Spleen (tissue), 11 donors: ENCODE data around the gene GRID2IP. TPM values are rescaled to one million over a fixed set of nuclear protein-coding genes. Genes with fewer than 3 reads are reported as not detected.
A peak's percentile ranks its signal among the peaks of the same experiment; 100 is the strongest.
"Not testable (repeated sequence)": the region's sequence is repeated elsewhere in the genome, so short reads cannot be mapped to it uniquely, and the experiment has no call there.

Source experiments
- DNase-seq: peaks from one replicate; pipeline ENCODE4 v3.0.0-alpha.2; 2020
- H3K27ac ChIP-seq, 8 donors: fragments of 200-600 bp; sonication (generic) in 7 of 8; 1 replicate in 4 of 8; 2 replicates in 4 of 8; pipeline versions ENCODE4 v1.5.0 to v1.8.0; 2016 to 2021; ENCODE audit warnings: inconsistent platforms in 4 of 8, mild to moderate bottlenecking in 4 of 8, moderate library complexity in 1 of 8
- H3K27me3 ChIP-seq, 7 donors: fragments of 200-600 bp; sonication (generic) in 6 of 7; replicated peaks in 1 of 7; 1 replicate in 4 of 7; 2 replicates in 3 of 7; pipeline versions ENCODE4 v1.5.0 to v1.8.0; 2016 to 2021; ENCODE audit warnings: inconsistent platforms in 3 of 7, mild to moderate bottlenecking in 1 of 7
- H3K36me3 ChIP-seq, 6 donors: fragments of 200-600 bp; sonication (generic) in 5 of 6; 1 replicate in 4 of 6; 2 replicates in 2 of 6; pipeline versions ENCODE4 v1.5.0 to v1.8.0; 2016 to 2021; ENCODE audit warnings: inconsistent platforms in 2 of 6
- H3K4me1 ChIP-seq, 6 donors: fragments of 200-600 bp; sonication (generic) in 5 of 6; 1 replicate in 3 of 6; 2 replicates in 3 of 6; pipeline versions ENCODE4 v1.5.0 to v1.8.0; 2016 to 2021; ENCODE audit warnings: inconsistent platforms in 3 of 6
- H3K4me3 ChIP-seq, 8 donors: fragments of 200-600 bp; sonication (generic) in 7 of 8; 1 replicate in 4 of 8; 2 replicates in 4 of 8; pipeline versions ENCODE4 v1.5.0 to v1.8.0; 2016 to 2021; ENCODE audit warnings: inconsistent platforms in 4 of 8, mild to moderate bottlenecking in 4 of 8, moderate library complexity in 2 of 8
- H3K9me3 ChIP-seq, 8 donors: fragments of 200-600 bp; sonication (generic) in 7 of 8; 1 replicate in 4 of 8; 2 replicates in 4 of 8; pipeline versions ENCODE4 v1.5.0 to v1.8.0; 2016 to 2021; ENCODE audit warnings: inconsistent platforms in 4 of 8
- CTCF ChIP-seq, 11 experiments: fragments of 200-600 bp in 7 of 11; fragments of 450-650 bp in 4 of 11; sonication (generic) in 4 of 11; IDR thresholded peaks in 8 of 11; conservative IDR thresholded peaks in 3 of 11; 1 replicate in 7 of 11; 2 replicates in 4 of 11; pipeline versions ENCODE4 v1.4.0 to v1.8.0; 2016 to 2021; ENCODE audit warnings: antibody characterized with exemption in 11 of 11, inconsistent platforms in 4 of 11, mild to moderate bottlenecking in 1 of 11
- POLR2A ChIP-seq, 3 donors: fragments of 450-650 bp; IDR thresholded peaks; one replicate each; pipeline ENCODE4 v1.5.1; 2017; ENCODE audit warnings: antibody characterized with exemption in 3 of 3, mild to moderate bottlenecking in 1 of 3
- POLR2AphosphoS5 ChIP-seq, 3 donors: sonication (generic); formaldehyde crosslinking; IDR thresholded peaks; one replicate each; pipeline ENCODE4 v1.5.1; 2017; ENCODE audit warnings: antibody characterized with exemption in 3 of 3
- WGBS, 5 donors: extraction: QIAGEN DNeasy Blood & Tissue Kit in 3 of 5; methylation state at CpG; one replicate each; pipeline versions ENCODE4 v1.1.5 to v1.1.7; 2013 to 2018; 5-methylcytosine and 5-hydroxymethylcytosine counted together
- intact Hi-C: fragments of 100-400 bp; cut with DNase I; formaldehyde crosslinking; loops from one replicate; pipeline ENCODE4 v1.15.0; 2023; ENCODE audit warnings: low total_unique reads
- polyA plus RNA-seq, 3 donors: library from polyadenylated mRNA; stranded (reverse); fragments of 200-250 nt; gene quantifications; one replicate each; pipeline ENCODE4 v1.2.1, GENCODE V29; 2013
- total RNA-seq, 7 donors: library from RNA; depleted of rRNA in 3 of 7; stranded (reverse); fragments of >200 nt in 3 of 7; fragmentation: NEBNext Ultra II Directional in 4 of 7; extraction: Animal tissue kit (Norgen Biotek cat#: 25700) in 4 of 7; gene quantifications; one replicate each; pipeline versions ENCODE4 v1.1.0 to v1.2.1, GENCODE V29; 2016 to 2021
- donor health status: healthy with polysubstance abuse.
- donor health status: DM: no; HTN: no; CAD: no; lungs with moderate emphysema.
- donor health status: DM: no; HTN: no; CAD: no.
- donor health status: Bipolar disorder and iron deficiency.
- donor health status: healthy.
- donor health status: DM: no; HTN: no; CAD: no.
- donor health status: DM: yes; HTN: yes; CAD: no.

GRID2IP gene
- total and polyA plus RNA-seq, 10 donors, result 0.08 to 1.0 (median 0.31) TPM; not detected in 2

DNA sequence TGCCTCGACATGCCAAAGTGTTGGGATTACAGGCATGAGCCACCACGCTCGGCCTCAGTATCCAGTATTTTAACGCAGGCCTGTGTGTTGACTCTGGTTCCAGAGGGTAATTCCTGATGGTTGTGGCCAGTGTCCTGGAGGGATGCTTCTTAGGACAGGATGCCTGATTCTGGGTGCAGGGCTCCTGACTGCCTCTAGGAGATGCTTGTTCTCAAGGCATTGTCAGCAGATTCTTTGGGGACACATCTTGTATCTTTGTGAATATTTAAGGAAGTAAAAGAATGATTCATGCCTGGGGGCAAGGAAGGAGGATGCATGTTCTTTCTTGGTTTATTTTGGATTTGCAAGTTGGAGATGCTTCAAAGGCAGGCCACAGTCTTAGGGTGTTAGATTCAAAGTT lies 28.2 kb upstream of the GRID2IP start:
- Histone ChIP-seq H3K36me3 (peaks cover 0 to 54% (median 39%) of the 10 kb centered on the region in 6 donors), H3K27me3 (no peaks in the 10 kb centered on the region), H3K9me3 (no peaks in the 10 kb centered on the region), H3K27ac (no peak overlapping the region), H3K4me1 (peaks cover 0 to 37% (median 16%) of the 10 kb centered on the region in 6 donors), H3K4me3 (no peak overlapping the region)
- DNase-seq, result no peak
- WGBS, 5 donors, result 84 to 100% (median 98%) methylated on average over 4 of the region's 4 CpGs
- intact Hi-C loops, result no loop called here
- no peak for TF ChIP-seq POLR2A (IDR thresholded peaks at IDR 0.05)
- no peak for TF ChIP-seq CTCF (IDR thresholded peaks at IDR 0.05 in 8 of 11, conservative IDR thresholded peaks at IDR 0.05 in 3 of 11)
- TF ChIP-seq POLR2AphosphoS5 (IDR thresholded peaks at IDR 0.05), result no peak

GRCh38 chr7:6578114-6579084 lies 27.1 kb upstream of the GRID2IP start:
- Histone ChIP-seq H3K4me1 (peaks cover 0 to 37% (median 16%) of the 10 kb centered on the region in 6 donors), H3K27ac (peak overlapping the region; percentile 89 to 98 (median 92)), H3K27me3 (no peaks in the 10 kb centered on the region), H3K36me3 (peaks cover 0 to 44% (median 32%) of the 10 kb centered on the region in 6 donors), H3K4me3 (peak overlapping the region in 5 of 8 donors; percentile 50 to 84 (median 60)), H3K9me3 (no peaks in the 10 kb centered on the region)
- intact Hi-C loops, result no loop called here
- 92 to 97% (median 95%) methylated on average over 18 of the region's 18 CpGs for WGBS, 5 donors
- no peak for DNase-seq
- no peak for TF ChIP-seq POLR2A (IDR thresholded peaks at IDR 0.05)
- TF ChIP-seq POLR2AphosphoS5 (IDR thresholded peaks at IDR 0.05), result no peak
- no peak for TF ChIP-seq CTCF (IDR thresholded peaks at IDR 0.05 in 8 of 11, conservative IDR thresholded peaks at IDR 0.05 in 3 of 11)

- TF ChIP-seq POLR2AphosphoS5 (IDR thresholded peaks at IDR 0.05), result peak; percentile 97 to 98 (median 97)
- peak in 1 of 11 experiments; percentile 26 for TF ChIP-seq CTCF (IDR thresholded peaks at IDR 0.05 in 8 of 11, conservative IDR thresholded peaks at IDR 0.05 in 3 of 11)
- peak; percentile 62 to 90 (median 81) for TF ChIP-seq POLR2A (IDR thresholded peaks at IDR 0.05)
- peak within 1 kb of the TSS; percentile 89 to 98 (median 92) for H3K27ac ChIP-seq
- DNase-seq, result peak; percentile 96
- H3K27me3 ChIP-seq, result no peaks in the 10 kb centered on the region
- peaks cover 0 to 37% (median 16%) of the 10 kb centered on the region in 6 donors for H3K4me1 ChIP-seq
- peak within 1 kb of the TSS; percentile 26 to 84 (median 56) for H3K4me3 ChIP-seq
- H3K9me3 ChIP-seq, result no peaks in the 10 kb centered on the region
- WGBS, 5 donors, result 19 to 24% (median 20%) methylated on average over 43 to 51 of the region's 51 CpGs
- intact Hi-C loops, result no loop called here
- peaks cover 0 to 35% (median 23%) of the 10 kb centered on the region in 6 donors for H3K36me3 ChIP-seq
Measured at GRCh38 chr7:6577369-6578113, 26.3 kb upstream of the GRID2IP start, which contains the start of gene ZDHHC4. TSS of gene ZDHHC4 (plus strand) at chr7:6577454. CDS start at chr7:6580562, 3,108 bp downstream.

DNA sequence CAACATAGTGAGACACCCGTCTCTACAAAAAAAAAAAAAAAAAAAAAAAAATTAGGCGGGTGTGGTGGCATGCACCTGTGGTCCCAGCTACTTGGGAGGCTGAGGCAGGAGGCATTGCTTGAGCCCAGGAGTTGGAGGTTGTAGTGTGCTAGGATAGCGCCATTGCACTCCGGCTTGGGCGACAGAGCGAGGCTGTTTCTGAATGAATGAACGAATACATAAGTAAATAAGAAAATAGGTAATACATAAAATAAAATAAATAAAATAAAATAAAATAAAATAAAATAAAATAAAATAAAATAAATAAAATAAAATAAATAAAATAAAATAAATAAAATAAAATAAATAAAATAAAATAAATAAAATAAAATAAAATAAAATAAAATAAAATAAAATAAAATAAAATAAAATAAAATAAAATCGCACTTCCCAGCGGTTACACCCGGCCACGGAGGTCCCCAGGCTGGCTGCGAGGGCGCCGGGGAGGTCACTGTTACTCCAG lies 25.7 kb upstream of the GRID2IP start:
- H3K4me3 ChIP-seq, result peak overlapping the region; percentile 26 to 84 (median 56)
- intact Hi-C loops, DNase-seq, H3K27me3 ChIP-seq, H3K9me3 ChIP-seq: not testable (repeated sequence)
- H3K36me3 ChIP-seq, result peaks cover 0 to 29% (median 18%) of the 10 kb centered on the region in 6 donors
- H3K27ac ChIP-seq, result peak overlapping the region; percentile 89 to 98 (median 92)
- peaks cover 0 to 35% (median 16%) of the 10 kb centered on the region in 6 donors for H3K4me1 ChIP-seq
- 6 to 16% (median 7%) methylated on average over 13 to 14 of the region's 14 CpGs for WGBS, 5 donors
